K562 (cell line): ENCODE measurements around the gene INCA1. TPM values are rescaled to one million over a fixed set of nuclear protein-coding genes. Genes with fewer than 3 reads are reported as not detected.

Experiments used
- DACH1 ChIP-seq: fragments of 450-650 bp; IDR thresholded peaks from 2 replicates; pipeline ENCODE4 v1.6.1; 2018; ENCODE audit not compliant: partially characterized antibody
- EP300 ChIP-seq: IDR thresholded peaks from 2 replicates; pipeline ENCODE4 v1.6.1; 2012; ENCODE audit warnings: low read length, improper control_type of control experiment
- FUS ChIP-seq: fragments of 200-400 bp; formaldehyde crosslinking; optimal IDR thresholded peaks from 2 replicates; pipeline ENCODE3; 2017; ENCODE audit warnings: low read depth, low read length
- GTF3C2 ChIP-seq: IDR thresholded peaks from 3 replicates; pipeline ENCODE4 v1.6.1; 2011; ENCODE audit warnings: borderline replicate concordance, mild to moderate bottlenecking, moderate library complexity; ENCODE audit not compliant: insufficient read length; ENCODE audit errors: extremely low read depth
- JUND ChIP-seq, 2 experiments: IDR thresholded peaks; 2 replicates in 1 of 2; 3 replicates in 1 of 2; pipeline ENCODE4 v1.6.1; 2011; ENCODE audit warnings: borderline replicate concordance in 2 of 2, low read depth in 2 of 2, low read length in 2 of 2, improper control_type of control experiment in 1 of 2, missing biosample characterization in 1 of 2, missing genetic modification characterization in 1 of 2, missing genetic modification reagents in 1 of 2
- KDM4B ChIP-seq, 2 experiments: fragments of 450-650 bp in 1 of 2; sonication (generic) in 1 of 2; IDR thresholded peaks; 2 replicates each; pipeline ENCODE4 v1.6.1; 2016 to 2017; ENCODE audit warnings: borderline replicate concordance in 2 of 2, antibody characterized with exemption in 1 of 2, low read depth in 1 of 2, mild to moderate bottlenecking in 1 of 2
- SETDB1 ChIP-seq: IDR thresholded peaks from one replicate; pipeline ENCODE4 v1.6.1; 2012; ENCODE audit warnings: low read length, control low read depth, inconsistent platforms
- SIN3B ChIP-seq: fragments of 450-650 bp; IDR thresholded peaks from 2 replicates; pipeline ENCODE4 v1.6.1; 2017; ENCODE audit warnings: low read depth, mild to moderate bottlenecking, moderate library complexity
- SMAD3 ChIP-seq: fragments of 450-650 bp; formaldehyde crosslinking; conservative IDR thresholded peaks from 2 replicates; pipeline ENCODE4 v1.4.0; 2020; ENCODE audit warnings: mild to moderate bottlenecking
- SMARCA5 ChIP-seq: fragments of 450-650 bp; IDR thresholded peaks from 2 replicates; pipeline ENCODE4 v1.6.1; 2016
- STAT6 ChIP-seq: sonication (generic); formaldehyde crosslinking; IDR thresholded peaks from 2 replicates; pipeline ENCODE4 v1.8.1; 2023; ENCODE audit warnings: mild to moderate bottlenecking, missing genetic modification reagents
- VEZF1 ChIP-seq: fragments of 200-800 bp; sonication (Bioruptor generic); IDR thresholded peaks from 2 replicates; pipeline ENCODE4 v1.6.1; 2017; ENCODE audit warnings: missing genetic modification characterization, missing compliant biosample characterization
- XRCC5 ChIP-seq: fragments of 200-400 bp; formaldehyde crosslinking; IDR thresholded peaks from 2 replicates; pipeline ENCODE4 v1.6.1; 2017; ENCODE audit warnings: low read depth, mild to moderate bottlenecking, low read length
- ZBED1 ChIP-seq: IDR thresholded peaks from 2 replicates; pipeline ENCODE4 v1.6.1; 2014
- ZFP30 ChIP-seq: fragments of 250-450 bp; sonication (Bioruptor Pico); IDR thresholded peaks from 2 replicates; pipeline ENCODE4 v1.8.0; 2022; ENCODE audit warnings: moderate library complexity, mild to moderate bottlenecking, inconsistent platforms, borderline replicate concordance
- ZMIZ1 ChIP-seq, 2 experiments: fragments of 150-350 bp in 1 of 2; IDR thresholded peaks; 2 replicates each; pipeline ENCODE4 v1.6.1; 2012 to 2016; ENCODE audit warnings: low read depth in 2 of 2, low read length in 2 of 2, mild to moderate bottlenecking in 1 of 2, moderate library complexity in 1 of 2
- polyA plus RNA-seq, 8 experiments: library from polyadenylated mRNA; depleted of rRNA in 4 of 8; stranded (reverse) in 5 of 8; unstranded in 3 of 8; fragments of >200 nt; fragmentation: Nextera tagmentation in 2 of 8; fragmentation: Illumina TruSeq in 1 of 8; extraction: Ambion mirVana in 2 of 8; extraction: Trizol in 1 of 8; gene quantifications; 2 replicates each; pipeline versions ENCODE4 v1.2.1 to v1.2.3, GENCODE V29; 2011 to 2014; ENCODE audit warnings: inconsistent platforms in 1 of 8, missing spikeins in 1 of 8
- total RNA-seq, 7 experiments: library from RNA; depleted of rRNA in 6 of 7; stranded (reverse); fragments of >200 nt in 6 of 7; fragmentation: Illumina TruSeq in 2 of 7; extraction: Trizol in 2 of 7; gene quantifications; 2 replicates each; pipeline versions ENCODE4 v1.2.1 to v1.2.3, GENCODE V29; 2011 to 2021; ENCODE audit warnings: low replicate concordance in 1 of 7

Gene INCA1
- total and polyA plus RNA-seq, 9 of the 15 experiments (the other 6 are each of a cell fraction or from before 2014, with no cell fraction given) = 0.08 to 0.50 (median 0.13) TPM; not detected in 4

- TF ChIP-seq SETDB1 = no peak
- no peak for TF ChIP-seq DACH1
- peak; percentile 98 for TF ChIP-seq JUND (IDR thresholded peaks at IDR 0.05; ENCODE audit: borderline replicate concordance, low read depth, low read length)
- peak; percentile 97 for TF ChIP-seq JUND (tag; IDR thresholded peaks at IDR 0.05; ENCODE audit: borderline replicate concordance, low read depth, low read length)
- no peak for TF ChIP-seq SMAD3 (CRISPR knock-in tag)
- TF ChIP-seq SIN3B = no peak
- TF ChIP-seq GTF3C2 = no peak
- TF ChIP-seq KDM4B (IDR thresholded peaks at IDR 0.05; ENCODE audit: borderline replicate concordance in 2 of 2, low read depth in 1 of 2) = no peak
- TF ChIP-seq XRCC5 = no peak
- no peak for TF ChIP-seq ZFP30
- TF ChIP-seq SMARCA5 = no peak
- peak; percentile 77 for TF ChIP-seq VEZF1 (CRISPR knock-in tag)
- TF ChIP-seq ZBED1 = peak; percentile 47; the same call in 1 of the 2 replicates
- no peak for TF ChIP-seq STAT6
- TF ChIP-seq FUS = no peak
- TF ChIP-seq EP300 = peak; percentile 32; the same call in 1 of the 2 replicates
- 0 out of 4 replicates have a peak, but pooled peaks of 1 of the 2 experiments have one; percentile 18 for TF ChIP-seq ZMIZ1 (IDR thresholded peaks at IDR 0.05; ENCODE audit: low read depth in 2 of 2, low read length in 2 of 2)
These were observed 52.0 kb downstream of the INCA1 start (continued) for GRCh38 chr17:4945176-4945943.
